SU-DHL-6 (cell line): ENCODE measurements around the gene BTC.

Experiments used
- EZH2phosphoT487 ChIP-seq: fragments of 200-600 bp; sonication (generic), shearing (Covaris generic); conservative IDR thresholded peaks from 2 replicates; pipeline ENCODE4 v1.6.1; 2018; ENCODE audit warnings: mild to moderate bottlenecking, antibody characterized with exemption, low read length, moderate library complexity, mixed read lengths
- TF ChIP-seq, protein P1 (sequence below): fragments of 200-600 bp; sonication (generic); IDR thresholded peaks from one replicate; pipeline ENCODE4 v1.5.1; 2017; ENCODE audit warnings: antibody characterized with exemption, mild to moderate bottlenecking, low read length, moderate library complexity; ENCODE audit not compliant: insufficient read depth, poor library complexity, severe bottlenecking

DNA sequence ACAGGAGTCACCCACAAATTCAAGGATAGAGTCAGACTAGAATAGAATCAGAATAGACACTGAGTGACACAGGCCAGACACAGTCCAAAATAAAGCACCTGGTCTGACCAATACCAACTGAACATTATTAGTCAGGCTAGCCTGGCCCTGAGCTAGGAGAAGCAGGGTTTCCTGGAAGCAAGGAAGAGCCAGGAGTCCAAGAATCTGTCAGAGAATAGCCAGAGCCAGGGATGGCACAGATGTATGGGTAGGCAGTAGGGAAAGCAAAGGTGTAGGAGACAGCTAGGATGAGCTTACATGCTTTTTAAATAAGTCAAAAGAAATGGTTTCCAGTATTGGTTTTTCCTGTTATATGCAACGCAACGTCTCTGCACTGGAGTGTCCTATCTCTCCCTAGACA lies 3.7 kb downstream of the BTC start:
- TF ChIP-seq, protein P1, sequence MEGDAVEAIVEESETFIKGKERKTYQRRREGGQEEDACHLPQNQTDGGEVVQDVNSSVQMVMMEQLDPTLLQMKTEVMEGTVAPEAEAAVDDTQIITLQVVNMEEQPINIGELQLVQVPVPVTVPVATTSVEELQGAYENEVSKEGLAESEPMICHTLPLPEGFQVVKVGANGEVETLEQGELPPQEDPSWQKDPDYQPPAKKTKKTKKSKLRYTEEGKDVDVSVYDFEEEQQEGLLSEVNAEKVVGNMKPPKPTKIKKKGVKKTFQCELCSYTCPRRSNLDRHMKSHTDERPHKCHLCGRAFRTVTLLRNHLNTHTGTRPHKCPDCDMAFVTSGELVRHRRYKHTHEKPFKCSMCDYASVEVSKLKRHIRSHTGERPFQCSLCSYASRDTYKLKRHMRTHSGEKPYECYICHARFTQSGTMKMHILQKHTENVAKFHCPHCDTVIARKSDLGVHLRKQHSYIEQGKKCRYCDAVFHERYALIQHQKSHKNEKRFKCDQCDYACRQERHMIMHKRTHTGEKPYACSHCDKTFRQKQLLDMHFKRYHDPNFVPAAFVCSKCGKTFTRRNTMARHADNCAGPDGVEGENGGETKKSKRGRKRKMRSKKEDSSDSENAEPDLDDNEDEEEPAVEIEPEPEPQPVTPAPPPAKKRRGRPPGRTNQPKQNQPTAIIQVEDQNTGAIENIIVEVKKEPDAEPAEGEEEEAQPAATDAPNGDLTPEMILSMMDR = no peak
- no peak for TF ChIP-seq EZH2phosphoT487
